Calu3 (cell line): Measurements from ENCODE around the gene VDR. TPM values are rescaled to one million over a fixed set of nuclear protein-coding genes. Genes with fewer than 3 reads are reported as not detected.

ENCODE experiments used
- BruUV-seq: library from RNA; stranded (reverse); fragments of 400-500 nt; replicated peaks from 2 replicates; lab custom pipeline; 2021; lab: Mats Ljungman, UMichigan
- CTCF ChIA-PET: fragments of 300-600 bp; sonication (Branson Sonifier 250); formaldehyde crosslinking; loops from one replicate; lab custom pipeline; 2022; ENCODE audit warnings: antibody characterized with exemption; lab: Charles Lee
- DNase-seq: peaks from one replicate; pipeline ENCODE4 v3.0.0; 2022
- H3K27ac Mint-ChIP-seq: one replicate; pipeline ENCODE4 v1.8.0; 2022; ENCODE audit warnings: mixed read lengths; ENCODE audit not compliant: unreplicated experiment
- H3K27me3 Mint-ChIP-seq: one replicate; pipeline ENCODE4 v1.8.0; 2022; ENCODE audit warnings: mixed read lengths; ENCODE audit not compliant: unreplicated experiment
- H3K36me3 Mint-ChIP-seq: one replicate; pipeline ENCODE4 v1.8.0; 2022; ENCODE audit warnings: mild to moderate bottlenecking, moderate library complexity, mixed read lengths; ENCODE audit not compliant: insufficient read depth, unreplicated experiment
- H3K4me1 Mint-ChIP-seq: one replicate; pipeline ENCODE4 v1.8.0; 2022; ENCODE audit warnings: mild to moderate bottlenecking, low read depth, mixed read lengths; ENCODE audit not compliant: unreplicated experiment
- H3K4me3 Mint-ChIP-seq: one replicate; pipeline ENCODE4 v1.8.0; 2022; ENCODE audit warnings: mild to moderate bottlenecking, low read depth, moderate library complexity, mixed read lengths; ENCODE audit not compliant: unreplicated experiment
- H3K9me3 Mint-ChIP-seq: one replicate; pipeline ENCODE4 v1.8.0; 2022; ENCODE audit warnings: low read depth, mixed read lengths; ENCODE audit not compliant: unreplicated experiment
- intact Hi-C: fragments of 100-400 bp; cut with micrococcal nuclease; formaldehyde crosslinking; loops from one replicate; pipeline ENCODE4 v1.10.0; 2022; ENCODE audit not compliant: unreplicated experiment
- total RNA-seq: library from RNA; stranded (reverse); gene quantifications from 2 replicates; pipeline ENCODE4 v1.2.3, GENCODE V29; 2022
- TF ChIP-seq, protein P1 (sequence below): fragments of 200-600 bp; IDR thresholded peaks from one replicate; pipeline ENCODE4 v1.8.0; 2022; ENCODE audit warnings: antibody characterized with exemption; ENCODE audit not compliant: unreplicated experiment

VDR gene
- total RNA-seq, 1 experiment from 2014 or later: 10.1 TPM

- DNase-seq: no peak
- intact Hi-C loops: no loop called here
- CTCF ChIA-PET: no interaction called here
- H3K4me1 Mint-ChIP-seq: peaks cover 2% of the 10 kb centered on the region
- H3K36me3 Mint-ChIP-seq: no peaks in the 10 kb centered on the region
- BruUV-seq: no TSS peak
- no peaks in the 10 kb centered on the region for H3K27me3 Mint-ChIP-seq
- H3K27ac Mint-ChIP-seq: no peak overlapping the region
- TF ChIP-seq, protein P1, sequence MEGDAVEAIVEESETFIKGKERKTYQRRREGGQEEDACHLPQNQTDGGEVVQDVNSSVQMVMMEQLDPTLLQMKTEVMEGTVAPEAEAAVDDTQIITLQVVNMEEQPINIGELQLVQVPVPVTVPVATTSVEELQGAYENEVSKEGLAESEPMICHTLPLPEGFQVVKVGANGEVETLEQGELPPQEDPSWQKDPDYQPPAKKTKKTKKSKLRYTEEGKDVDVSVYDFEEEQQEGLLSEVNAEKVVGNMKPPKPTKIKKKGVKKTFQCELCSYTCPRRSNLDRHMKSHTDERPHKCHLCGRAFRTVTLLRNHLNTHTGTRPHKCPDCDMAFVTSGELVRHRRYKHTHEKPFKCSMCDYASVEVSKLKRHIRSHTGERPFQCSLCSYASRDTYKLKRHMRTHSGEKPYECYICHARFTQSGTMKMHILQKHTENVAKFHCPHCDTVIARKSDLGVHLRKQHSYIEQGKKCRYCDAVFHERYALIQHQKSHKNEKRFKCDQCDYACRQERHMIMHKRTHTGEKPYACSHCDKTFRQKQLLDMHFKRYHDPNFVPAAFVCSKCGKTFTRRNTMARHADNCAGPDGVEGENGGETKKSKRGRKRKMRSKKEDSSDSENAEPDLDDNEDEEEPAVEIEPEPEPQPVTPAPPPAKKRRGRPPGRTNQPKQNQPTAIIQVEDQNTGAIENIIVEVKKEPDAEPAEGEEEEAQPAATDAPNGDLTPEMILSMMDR: no peak
- no peaks in the 10 kb centered on the region for H3K9me3 Mint-ChIP-seq
- no peak overlapping the region for H3K4me3 Mint-ChIP-seq
These were observed 16.5 kb downstream of the VDR start for GRCh38 chr12:47888153-47888819.

GRCh38 chr12:47887529-47887928 lies 17.3 kb downstream of the VDR start:
- TF ChIP-seq, protein P1: no peak
- intact Hi-C loops: no loop called here
- Mint-ChIP-seq H3K4me3 (no peak overlapping the region), H3K4me1 (peaks cover 10% of the 10 kb centered on the region), H3K36me3 (no peaks in the 10 kb centered on the region), H3K27me3 (no peaks in the 10 kb centered on the region), H3K27ac (no peak overlapping the region), H3K9me3 (no peaks in the 10 kb centered on the region)
- BruUV-seq: no TSS peak
- DNase-seq: no peak
- CTCF ChIA-PET: no interaction called here

- CTCF ChIA-PET: no interaction called here
- TF ChIP-seq, protein P1: no peak
- Mint-ChIP-seq H3K27me3 (no peaks in the 10 kb centered on the region), H3K4me1 (peaks cover 18% of the 10 kb centered on the region), H3K36me3 (peaks cover 3% of the 10 kb centered on the region), H3K9me3 (no peaks in the 10 kb centered on the region), H3K4me3 (no peak overlapping the region), H3K27ac (no peak overlapping the region)
- DNase-seq: no peak
- BruUV-seq: no TSS peak
- intact Hi-C loops: no loop called here
These were observed 18.1 kb downstream of the VDR start for GRCh38 chr12:47886510-47887240.

GRCh38 chr12:47885566-47885965 lies 19.2 kb downstream of the VDR start:
- CTCF ChIA-PET: no interaction called here
- TF ChIP-seq, protein P1: no peak
- Mint-ChIP-seq H3K9me3 (no peaks in the 10 kb centered on the region), H3K4me1 (peaks cover 24% of the 10 kb centered on the region), H3K27ac (no peak overlapping the region), H3K27me3 (no peaks in the 10 kb centered on the region), H3K4me3 (no peak overlapping the region), H3K36me3 (peaks cover 5% of the 10 kb centered on the region)
- no peak for DNase-seq
- no TSS peak for BruUV-seq
- intact Hi-C loops: no loop called here
